ENCODE data around the gene STMND1.

STMND1 gene

GRCh38 chr6:17100806-17101205 is 1.0 kb upstream of the STMND1 start:
- Histone ChIP-seq H3K9ac (ENCODE audit: low read length) (no peak overlapping the region), H2AFZ (ENCODE audit: low read depth, low read length, severe bottlenecking) (no peak overlapping the region), H3K27me3 (ENCODE audit: low read length) (no peaks in the 10 kb centered on the region), H3K36me3 (ENCODE audit: low read length) (no peaks in the 10 kb centered on the region), H3K79me2 (ENCODE audit: insufficient read depth, low read length) (no peaks in the 10 kb centered on the region), H3F3A (ENCODE audit: insufficient read depth) (no peaks in the 10 kb centered on the region), H3K9me2 (replicated peaks; ENCODE audit: insufficient read depth, low read length) (no peaks in the 10 kb centered on the region), H3K27ac (ENCODE audit: low read depth, low read length) (no peak overlapping the region), H3K4me3 (ENCODE audit: insufficient read depth, low read length, poor library complexity, severe bottlenecking) (no peak overlapping the region), H3K9me3 (ENCODE audit: insufficient read depth, low read length) (no peaks in the 10 kb centered on the region), H4K20me1 (ENCODE audit: low read depth, low read length) (no peaks in the 10 kb centered on the region), H3K4me2 (ENCODE audit: low read depth, low read length, poor library complexity, severe bottlenecking) (no peak overlapping the region)
- no peak for TF ChIP-seq EZH2phosphoT487 (conservative IDR thresholded peaks at IDR 0.05; ENCODE audit: low read length)
- TF ChIP-seq, protein P1, sequence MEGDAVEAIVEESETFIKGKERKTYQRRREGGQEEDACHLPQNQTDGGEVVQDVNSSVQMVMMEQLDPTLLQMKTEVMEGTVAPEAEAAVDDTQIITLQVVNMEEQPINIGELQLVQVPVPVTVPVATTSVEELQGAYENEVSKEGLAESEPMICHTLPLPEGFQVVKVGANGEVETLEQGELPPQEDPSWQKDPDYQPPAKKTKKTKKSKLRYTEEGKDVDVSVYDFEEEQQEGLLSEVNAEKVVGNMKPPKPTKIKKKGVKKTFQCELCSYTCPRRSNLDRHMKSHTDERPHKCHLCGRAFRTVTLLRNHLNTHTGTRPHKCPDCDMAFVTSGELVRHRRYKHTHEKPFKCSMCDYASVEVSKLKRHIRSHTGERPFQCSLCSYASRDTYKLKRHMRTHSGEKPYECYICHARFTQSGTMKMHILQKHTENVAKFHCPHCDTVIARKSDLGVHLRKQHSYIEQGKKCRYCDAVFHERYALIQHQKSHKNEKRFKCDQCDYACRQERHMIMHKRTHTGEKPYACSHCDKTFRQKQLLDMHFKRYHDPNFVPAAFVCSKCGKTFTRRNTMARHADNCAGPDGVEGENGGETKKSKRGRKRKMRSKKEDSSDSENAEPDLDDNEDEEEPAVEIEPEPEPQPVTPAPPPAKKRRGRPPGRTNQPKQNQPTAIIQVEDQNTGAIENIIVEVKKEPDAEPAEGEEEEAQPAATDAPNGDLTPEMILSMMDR (IDR thresholded peaks at IDR 0.05; ENCODE audit: insufficient read depth, low read length, poor library complexity, severe bottlenecking): no peak

GRCh38 chr6:17102258-17102870 is 514 bp downstream of the STMND1 start:
- H3F3A ChIP-seq (ENCODE audit: insufficient read depth): no peaks in the 10 kb centered on the region
- H3K9ac ChIP-seq (ENCODE audit: low read length): no peak overlapping the region
- H3K4me2 ChIP-seq (ENCODE audit: low read depth, low read length, poor library complexity, severe bottlenecking): no peak overlapping the region
- H3K4me3 ChIP-seq (ENCODE audit: insufficient read depth, low read length, poor library complexity, severe bottlenecking): no peak overlapping the region
- H3K9me3 ChIP-seq (ENCODE audit: insufficient read depth, low read length): no peaks in the 10 kb centered on the region
- no peaks in the 10 kb centered on the region for H4K20me1 ChIP-seq (ENCODE audit: low read depth, low read length)
- no peaks in the 10 kb centered on the region for H3K79me2 ChIP-seq (ENCODE audit: insufficient read depth, low read length)
- H3K36me3 ChIP-seq (ENCODE audit: low read length): no peaks in the 10 kb centered on the region
- H3K27ac ChIP-seq (ENCODE audit: low read depth, low read length): no peak overlapping the region
- H3K27me3 ChIP-seq (ENCODE audit: low read length): 0 out of 2 replicates have a peak, but pooled peaks cover 5% of the 10 kb centered on the region
- H2AFZ ChIP-seq (ENCODE audit: low read depth, low read length, severe bottlenecking): no peak overlapping the region
- TF ChIP-seq, protein P1 (IDR thresholded peaks at IDR 0.05; ENCODE audit: insufficient read depth, low read length, poor library complexity, severe bottlenecking): no peak
- TF ChIP-seq EZH2phosphoT487 (conservative IDR thresholded peaks at IDR 0.05; ENCODE audit: low read length): no peak
- no peaks in the 10 kb centered on the region for H3K9me2 ChIP-seq (replicated peaks; ENCODE audit: insufficient read depth, low read length)

- no peak for TF ChIP-seq EZH2phosphoT487 (conservative IDR thresholded peaks at IDR 0.05; ENCODE audit: low read length)
- TF ChIP-seq, protein P1 (IDR thresholded peaks at IDR 0.05; ENCODE audit: insufficient read depth, low read length, poor library complexity, severe bottlenecking): no peak
- Histone ChIP-seq H2AFZ (ENCODE audit: low read depth, low read length, severe bottlenecking) (no peak overlapping the region), H4K20me1 (ENCODE audit: low read depth, low read length) (no peaks in the 10 kb centered on the region), H3K27me3 (ENCODE audit: low read length) (0 out of 2 replicates have a peak, but pooled peaks cover 5% of the 10 kb centered on the region), H3K36me3 (ENCODE audit: low read length) (no peaks in the 10 kb centered on the region), H3K9ac (ENCODE audit: low read length) (no peak overlapping the region), H3K4me2 (ENCODE audit: low read depth, low read length, poor library complexity, severe bottlenecking) (no peak overlapping the region), H3K9me3 (ENCODE audit: insufficient read depth, low read length) (no peaks in the 10 kb centered on the region), H3F3A (ENCODE audit: insufficient read depth) (no peaks in the 10 kb centered on the region), H3K9me2 (replicated peaks; ENCODE audit: insufficient read depth, low read length) (no peaks in the 10 kb centered on the region), H3K4me3 (ENCODE audit: insufficient read depth, low read length, poor library complexity, severe bottlenecking) (no peak overlapping the region), H3K27ac (ENCODE audit: low read depth, low read length) (no peak overlapping the region), H3K79me2 (ENCODE audit: insufficient read depth, low read length) (no peaks in the 10 kb centered on the region)
Measured at GRCh38 chr6:17103715-17104114, 1.9 kb downstream of the STMND1 start.
